CD1c-positive myeloid dendritic cell (primary cell): ENCODE measurements around the gene ARF4.

ENCODE experiments used
- DNase-seq: peaks from one replicate; pipeline ENCODE4 v3.0.0-alpha.2; 2016; ENCODE audit errors: extremely low spot score

Gene ARF4

GRCh38 chr3:57577801-57578200 is 19.3 kb downstream of the ARF4 start:
- DNase-seq = no peak

GRCh38 chr3:57575966-57576626 is 21.0 kb downstream of the ARF4 start:
- no peak for DNase-seq

GRCh38 chr3:57572096-57572495 is 25.0 kb downstream of the ARF4 start:
- no peak for DNase-seq

- DNase-seq = no peak
Measured at GRCh38 chr3:57570878-57571277, 26.3 kb downstream of the ARF4 start.

- DNase-seq = no peak
Measured at GRCh38 chr3:57569859-57570450, 27.2 kb downstream of the ARF4 start.

GRCh38 chr3:57559526-57559925 is 37.6 kb downstream of the ARF4 start:
- DNase-seq = no peak

GRCh38 chr3:57557085-57557537 is 40.0 kb downstream of the ARF4 start:
- DNase-seq = peak; percentile 51

GRCh38 chr3:57556459-57557084 is 40.6 kb downstream of the ARF4 start:
- peak; percentile 21 for DNase-seq

GRCh38 chr3:57555738-57556458 is 41.2 kb downstream of the ARF4 start, which contains the start of gene PDE12:
Gene PDE12 (plus strand): TSS chr3:57556274. CDS start chr3:57556380, 106 bp downstream.
- peak; percentile 93 for DNase-seq

- no peak for DNase-seq
Measured at GRCh38 chr3:57555306-57555705, 41.8 kb downstream of the ARF4 start.

GRCh38 chr3:57546616-57547015 is 50.5 kb downstream of the ARF4 start:
- no peak for DNase-seq

GRCh38 chr3:57545636-57546268 is 51.4 kb downstream of the ARF4 start:
- DNase-seq = no peak

- no peak for DNase-seq
Measured at GRCh38 chr3:57544181-57545125, 52.7 kb downstream of the ARF4 start, which contains the start of gene DNAH12. Gene DNAH12 (minus strand): TSS chr3:57544344. CDS start chr3:57542870, 1,474 bp downstream.

GRCh38 chr3:57538465-57538864 is 58.7 kb downstream of the ARF4 start:
- no peak for DNase-seq

- no peak for DNase-seq
Measured at GRCh38 chr3:57530071-57530608, 67.0 kb downstream of the ARF4 start.
